ENCODE results near the gene MARVELD2.

Gene MARVELD2

DNA sequence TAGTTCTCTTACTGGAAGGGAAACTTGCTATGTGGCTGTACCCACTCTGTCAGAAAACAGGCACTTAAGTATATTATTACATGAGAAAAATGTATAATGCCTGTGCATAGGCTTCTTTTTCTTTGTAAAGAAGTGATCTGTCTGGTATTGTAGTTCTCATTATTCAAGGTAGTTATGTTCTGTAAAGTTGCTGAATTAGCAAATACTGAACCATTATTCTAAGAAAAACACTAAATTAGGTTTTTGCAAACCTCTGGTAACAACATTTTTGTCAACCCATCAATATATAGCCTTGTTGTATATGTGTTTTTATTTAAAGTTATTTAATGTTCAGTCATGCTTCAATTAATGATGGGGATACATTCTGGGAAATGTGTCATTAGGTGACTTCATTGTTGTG lies 36.5 kb upstream of the MARVELD2 start:
- no peak overlapping the region for H3K27ac ChIP-seq (replicated peaks)

DNA sequence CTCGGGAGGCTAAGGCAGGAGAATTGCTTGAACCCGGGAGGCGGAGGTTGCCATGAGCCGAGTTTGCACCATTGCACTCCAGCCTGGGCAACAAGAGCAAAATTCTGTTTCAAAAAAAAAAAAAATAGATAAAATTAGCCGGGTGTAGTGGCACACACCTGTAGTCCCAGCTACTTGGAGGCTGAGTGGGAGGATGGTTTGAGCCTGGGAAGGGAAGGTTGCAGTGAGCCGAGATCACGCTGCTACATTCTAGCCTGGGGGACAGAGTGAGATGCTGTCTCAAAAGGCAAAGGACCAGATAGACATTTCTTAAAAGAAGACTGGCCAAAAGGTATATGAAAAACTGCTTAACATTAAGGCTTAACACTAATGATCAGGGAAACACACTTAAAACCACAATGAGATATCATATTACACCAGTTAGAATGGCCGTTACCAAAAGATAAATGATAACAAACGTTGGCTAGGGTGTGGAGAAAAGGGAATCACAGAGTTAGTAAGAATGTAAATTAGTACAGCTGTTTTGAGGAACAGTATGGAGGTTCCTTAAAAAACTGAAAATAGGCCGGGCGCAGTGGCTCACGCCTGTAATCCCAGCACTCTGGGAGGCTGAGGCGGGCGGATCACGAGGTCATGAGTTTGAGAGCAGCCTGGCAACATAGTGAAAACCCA lies 10.1 kb upstream of the MARVELD2 start:
- no peak for DNase-seq (ENCODE audit: low read depth in 1 of 2, low spot score in 1 of 2)
- Histone ChIP-seq H3K4me3 (replicated peaks; ENCODE audit: insufficient read depth, low read length) (no peak overlapping the region), H3K27me3 (ENCODE audit: insufficient read depth, poor library complexity, severe bottlenecking) (no peaks in the 10 kb centered on the region), H3K27ac (replicated peaks) (no peak overlapping the region)
- no peak for TF ChIP-seq GABPA (IDR thresholded peaks at IDR 0.05; ENCODE audit: low read depth)
- TF ChIP-seq POLR2AphosphoS5 (IDR thresholded peaks at IDR 0.05; ENCODE audit: low read depth), result no peak
- no peak for TF ChIP-seq SPI1 (IDR thresholded peaks at IDR 0.05; ENCODE audit: borderline replicate concordance, low read depth)
- TF ChIP-seq, protein P1, sequence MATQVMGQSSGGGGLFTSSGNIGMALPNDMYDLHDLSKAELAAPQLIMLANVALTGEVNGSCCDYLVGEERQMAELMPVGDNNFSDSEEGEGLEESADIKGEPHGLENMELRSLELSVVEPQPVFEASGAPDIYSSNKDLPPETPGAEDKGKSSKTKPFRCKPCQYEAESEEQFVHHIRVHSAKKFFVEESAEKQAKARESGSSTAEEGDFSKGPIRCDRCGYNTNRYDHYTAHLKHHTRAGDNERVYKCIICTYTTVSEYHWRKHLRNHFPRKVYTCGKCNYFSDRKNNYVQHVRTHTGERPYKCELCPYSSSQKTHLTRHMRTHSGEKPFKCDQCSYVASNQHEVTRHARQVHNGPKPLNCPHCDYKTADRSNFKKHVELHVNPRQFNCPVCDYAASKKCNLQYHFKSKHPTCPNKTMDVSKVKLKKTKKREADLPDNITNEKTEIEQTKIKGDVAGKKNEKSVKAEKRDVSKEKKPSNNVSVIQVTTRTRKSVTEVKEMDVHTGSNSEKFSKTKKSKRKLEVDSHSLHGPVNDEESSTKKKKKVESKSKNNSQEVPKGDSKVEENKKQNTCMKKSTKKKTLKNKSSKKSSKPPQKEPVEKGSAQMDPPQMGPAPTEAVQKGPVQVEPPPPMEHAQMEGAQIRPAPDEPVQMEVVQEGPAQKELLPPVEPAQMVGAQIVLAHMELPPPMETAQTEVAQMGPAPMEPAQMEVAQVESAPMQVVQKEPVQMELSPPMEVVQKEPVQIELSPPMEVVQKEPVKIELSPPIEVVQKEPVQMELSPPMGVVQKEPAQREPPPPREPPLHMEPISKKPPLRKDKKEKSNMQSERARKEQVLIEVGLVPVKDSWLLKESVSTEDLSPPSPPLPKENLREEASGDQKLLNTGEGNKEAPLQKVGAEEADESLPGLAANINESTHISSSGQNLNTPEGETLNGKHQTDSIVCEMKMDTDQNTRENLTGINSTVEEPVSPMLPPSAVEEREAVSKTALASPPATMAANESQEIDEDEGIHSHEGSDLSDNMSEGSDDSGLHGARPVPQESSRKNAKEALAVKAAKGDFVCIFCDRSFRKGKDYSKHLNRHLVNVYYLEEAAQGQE (IDR thresholded peaks at IDR 0.05; ENCODE audit: insufficient replicate concordance, low read depth), result no peak
- TF ChIP-seq, protein P2, sequence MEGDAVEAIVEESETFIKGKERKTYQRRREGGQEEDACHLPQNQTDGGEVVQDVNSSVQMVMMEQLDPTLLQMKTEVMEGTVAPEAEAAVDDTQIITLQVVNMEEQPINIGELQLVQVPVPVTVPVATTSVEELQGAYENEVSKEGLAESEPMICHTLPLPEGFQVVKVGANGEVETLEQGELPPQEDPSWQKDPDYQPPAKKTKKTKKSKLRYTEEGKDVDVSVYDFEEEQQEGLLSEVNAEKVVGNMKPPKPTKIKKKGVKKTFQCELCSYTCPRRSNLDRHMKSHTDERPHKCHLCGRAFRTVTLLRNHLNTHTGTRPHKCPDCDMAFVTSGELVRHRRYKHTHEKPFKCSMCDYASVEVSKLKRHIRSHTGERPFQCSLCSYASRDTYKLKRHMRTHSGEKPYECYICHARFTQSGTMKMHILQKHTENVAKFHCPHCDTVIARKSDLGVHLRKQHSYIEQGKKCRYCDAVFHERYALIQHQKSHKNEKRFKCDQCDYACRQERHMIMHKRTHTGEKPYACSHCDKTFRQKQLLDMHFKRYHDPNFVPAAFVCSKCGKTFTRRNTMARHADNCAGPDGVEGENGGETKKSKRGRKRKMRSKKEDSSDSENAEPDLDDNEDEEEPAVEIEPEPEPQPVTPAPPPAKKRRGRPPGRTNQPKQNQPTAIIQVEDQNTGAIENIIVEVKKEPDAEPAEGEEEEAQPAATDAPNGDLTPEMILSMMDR (IDR thresholded peaks at IDR 0.05; ENCODE audit: insufficient read depth, low read length), result no peak

More for the DNA sequence above, 36.5 kb upstream of the MARVELD2 start:
- DNase-seq (ENCODE audit: low read depth in 1 of 2, low spot score in 1 of 2), result no peak
- Histone ChIP-seq H3K27me3 (ENCODE audit: insufficient read depth, poor library complexity, severe bottlenecking) (no peaks in the 10 kb centered on the region), H3K4me3 (replicated peaks; ENCODE audit: insufficient read depth, low read length) (no peak overlapping the region)
- TF ChIP-seq POLR2AphosphoS5 (IDR thresholded peaks at IDR 0.05; ENCODE audit: low read depth) (no peak), GABPA (IDR thresholded peaks at IDR 0.05; ENCODE audit: low read depth) (no peak), SPI1 (IDR thresholded peaks at IDR 0.05; ENCODE audit: borderline replicate concordance, low read depth) (no peak)
- TF ChIP-seq, protein P2 (IDR thresholded peaks at IDR 0.05; ENCODE audit: insufficient read depth, low read length), result no peak
- TF ChIP-seq, protein P1 (IDR thresholded peaks at IDR 0.05; ENCODE audit: insufficient replicate concordance, low read depth), result no peak

DNA sequence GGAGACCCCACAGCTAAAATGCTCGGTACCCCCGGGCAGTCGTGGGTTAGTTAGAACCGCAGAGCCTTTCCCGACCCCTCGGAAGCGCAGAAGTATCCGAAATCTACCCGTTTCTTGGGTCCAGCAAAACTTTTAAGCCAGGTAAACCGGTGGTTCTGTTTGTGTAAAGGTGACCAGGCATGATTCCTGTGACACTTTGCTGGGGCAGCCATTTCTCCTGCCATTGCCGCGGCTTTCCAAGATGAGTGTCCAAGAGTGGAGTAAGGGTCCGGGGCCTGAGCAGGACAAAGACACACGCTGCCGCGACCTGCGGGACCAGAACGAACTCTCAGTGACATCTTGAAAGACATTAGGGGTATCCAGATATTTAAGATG lies 655 bp downstream of the MARVELD2 start:
- DNase-seq (ENCODE audit: low read depth in 1 of 2, low spot score in 1 of 2), result no peak
- H3K27me3 ChIP-seq (ENCODE audit: insufficient read depth, poor library complexity, severe bottlenecking), result no peaks in the 10 kb centered on the region
- no peak overlapping the region for H3K4me3 ChIP-seq (replicated peaks; ENCODE audit: insufficient read depth, low read length)
- TF ChIP-seq, protein P2 (IDR thresholded peaks at IDR 0.05; ENCODE audit: insufficient read depth, low read length), result no peak
- TF ChIP-seq GABPA (IDR thresholded peaks at IDR 0.05; ENCODE audit: low read depth), result no peak
- no peak for TF ChIP-seq POLR2AphosphoS5 (IDR thresholded peaks at IDR 0.05; ENCODE audit: low read depth)
- no peak for TF ChIP-seq SPI1 (IDR thresholded peaks at IDR 0.05; ENCODE audit: borderline replicate concordance, low read depth)
- TF ChIP-seq, protein P1 (IDR thresholded peaks at IDR 0.05; ENCODE audit: insufficient replicate concordance, low read depth), result no peak
- H3K27ac ChIP-seq (replicated peaks), result no peak overlapping the region
